Stimulated activated CD8-positive, alpha-beta memory T cell treated with anti-CD3 and anti-CD28 coated beads, Interleukin-2, amount 100 ng/mL, for 1 hour (primary cell): ENCODE results near the gene LPCAT2.

ENCODE experiments used
- DNase-seq, 2 donors: peaks; one replicate each; pipeline ENCODE4 v3.0.0-alpha.2; 2020; ENCODE audit warnings: low read depth in 2 of 2

Gene LPCAT2

DNA sequence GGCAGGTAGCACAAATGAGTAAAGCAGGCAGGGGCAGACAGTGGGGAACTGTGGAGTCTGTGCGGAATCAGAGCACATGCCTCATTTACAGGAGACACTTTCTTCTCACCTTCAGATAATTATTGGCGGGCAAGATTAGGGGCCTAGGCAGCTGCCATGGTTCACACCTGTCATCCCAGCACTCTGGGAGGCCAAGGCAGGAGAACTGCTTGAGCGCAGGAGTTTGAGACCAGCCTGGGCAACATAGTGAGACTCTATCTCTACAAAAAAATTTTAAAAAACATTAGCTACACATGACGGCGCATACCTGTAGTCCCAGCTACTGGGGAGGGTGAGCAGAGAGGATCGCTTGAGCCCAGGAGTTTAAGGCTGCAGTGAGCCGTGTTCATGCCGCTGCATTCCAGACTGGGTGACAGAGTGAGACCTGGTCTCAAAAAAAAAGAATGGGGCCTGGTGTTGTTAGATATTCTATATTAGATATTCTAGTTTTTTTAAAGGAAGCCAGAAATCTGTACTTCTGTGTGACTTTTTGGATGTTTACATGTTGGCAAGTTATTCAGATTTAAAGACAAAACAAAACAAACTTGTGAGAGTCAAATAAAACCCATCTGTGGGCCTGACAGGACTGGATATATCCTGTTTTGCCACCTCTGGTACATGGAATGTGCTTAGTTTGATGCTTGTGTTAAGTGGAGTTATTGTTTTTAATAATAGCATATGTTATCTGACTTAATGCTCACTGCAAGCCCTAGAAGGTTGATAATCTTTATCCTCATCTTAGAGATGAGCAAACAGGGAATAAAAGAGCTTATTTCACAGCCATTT is 4.9 kb upstream of the LPCAT2 start:
- no peak for DNase-seq

DNA sequence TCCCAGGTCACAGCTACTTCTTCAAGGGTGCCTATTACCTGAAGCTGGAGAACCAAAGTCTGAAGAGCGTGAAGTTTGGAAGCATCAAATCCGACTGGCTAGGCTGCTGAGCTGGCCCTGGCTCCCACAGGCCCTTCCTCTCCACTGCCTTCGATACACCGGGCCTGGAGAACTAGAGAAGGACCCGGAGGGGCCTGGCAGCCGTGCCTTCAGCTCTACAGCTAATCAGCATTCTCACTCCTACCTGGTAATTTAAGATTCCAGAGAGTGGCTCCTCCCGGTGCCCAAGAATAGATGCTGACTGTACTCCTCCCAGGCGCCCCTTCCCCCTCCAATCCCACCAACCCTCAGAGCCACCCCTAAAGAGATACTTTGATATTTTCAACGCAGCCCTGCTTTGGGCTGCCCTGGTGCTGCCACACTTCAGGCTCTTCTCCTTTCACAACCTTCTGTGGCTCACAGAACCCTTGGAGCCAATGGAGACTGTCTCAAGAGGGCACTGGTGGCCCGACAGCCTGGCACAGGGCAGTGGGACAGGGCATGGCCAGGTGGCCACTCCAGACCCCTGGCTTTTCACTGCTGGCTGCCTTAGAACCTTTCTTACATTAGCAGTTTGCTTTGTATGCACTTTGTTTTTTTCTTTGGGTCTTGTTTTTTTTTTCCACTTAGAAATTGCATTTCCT is 3.4 kb upstream of the LPCAT2 start:
- DNase-seq = no peak

DNA sequence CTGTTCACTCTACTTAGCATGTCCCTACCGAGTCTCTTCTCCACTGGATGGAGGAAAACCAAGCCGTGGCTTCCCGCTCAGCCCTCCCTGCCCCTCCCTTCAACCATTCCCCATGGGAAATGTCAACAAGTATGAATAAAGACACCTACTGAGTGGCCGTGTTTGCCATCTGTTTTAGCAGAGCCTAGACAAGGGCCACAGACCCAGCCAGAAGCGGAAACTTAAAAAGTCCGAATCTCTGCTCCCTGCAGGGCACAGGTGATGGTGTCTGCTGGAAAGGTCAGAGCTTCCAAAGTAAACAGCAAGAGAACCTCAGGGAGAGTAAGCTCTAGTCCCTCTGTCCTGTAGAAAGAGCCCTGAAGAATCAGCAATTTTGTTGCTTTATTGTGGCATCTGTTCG is 2.8 kb upstream of the LPCAT2 start:
- no peak for DNase-seq

DNA sequence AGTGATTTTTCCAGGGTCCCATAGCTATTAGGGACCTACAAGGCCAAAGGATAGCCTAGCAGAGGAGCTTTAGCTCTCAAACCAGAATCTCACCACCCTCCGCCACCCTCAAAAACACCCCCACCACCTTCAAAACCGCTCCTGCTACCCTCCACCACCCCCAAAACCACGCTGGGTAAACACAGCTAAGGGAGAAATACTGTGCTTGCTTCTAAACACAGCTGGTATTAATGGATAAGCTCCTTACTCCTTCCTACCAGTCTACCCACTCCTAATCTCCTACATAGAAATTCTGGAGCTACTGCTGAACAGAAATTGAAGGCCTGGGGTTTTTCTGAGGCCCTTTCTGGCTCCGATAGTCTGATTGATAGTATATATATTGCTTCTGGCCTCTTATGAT is 2.2 kb upstream of the LPCAT2 start:
- DNase-seq = no peak

DNA sequence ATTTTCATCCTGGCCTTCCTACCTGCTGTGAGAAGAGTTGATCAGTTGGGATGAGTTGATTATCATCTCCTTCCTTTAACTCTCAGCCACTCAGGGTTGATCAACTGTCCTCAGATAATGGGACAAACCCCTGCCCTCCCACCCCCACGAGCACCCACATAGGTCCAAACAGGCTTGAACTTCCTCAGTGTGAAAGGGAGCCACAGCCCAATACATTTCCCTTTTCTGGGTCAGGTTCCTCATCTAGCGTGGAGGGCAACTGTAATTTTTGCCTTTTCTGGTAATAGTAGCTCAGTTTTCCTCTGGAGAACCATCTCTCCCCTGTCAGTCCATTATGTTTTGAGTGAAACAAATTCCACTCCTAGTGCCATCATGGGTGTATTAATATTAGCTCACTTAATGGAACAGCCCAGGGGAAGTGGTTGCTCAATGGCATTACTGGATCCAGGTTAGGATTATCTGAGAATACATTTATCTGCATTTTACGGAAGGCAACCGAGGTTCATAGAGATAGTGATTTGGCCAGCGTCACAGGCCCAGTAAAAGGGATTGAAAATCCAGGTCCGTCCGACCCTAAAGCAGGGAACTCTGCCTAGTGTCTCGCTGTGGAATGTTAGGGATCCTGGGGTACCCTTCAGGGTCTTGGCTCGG is 476 bp upstream of the LPCAT2 start:
- no peak for DNase-seq

DNA sequence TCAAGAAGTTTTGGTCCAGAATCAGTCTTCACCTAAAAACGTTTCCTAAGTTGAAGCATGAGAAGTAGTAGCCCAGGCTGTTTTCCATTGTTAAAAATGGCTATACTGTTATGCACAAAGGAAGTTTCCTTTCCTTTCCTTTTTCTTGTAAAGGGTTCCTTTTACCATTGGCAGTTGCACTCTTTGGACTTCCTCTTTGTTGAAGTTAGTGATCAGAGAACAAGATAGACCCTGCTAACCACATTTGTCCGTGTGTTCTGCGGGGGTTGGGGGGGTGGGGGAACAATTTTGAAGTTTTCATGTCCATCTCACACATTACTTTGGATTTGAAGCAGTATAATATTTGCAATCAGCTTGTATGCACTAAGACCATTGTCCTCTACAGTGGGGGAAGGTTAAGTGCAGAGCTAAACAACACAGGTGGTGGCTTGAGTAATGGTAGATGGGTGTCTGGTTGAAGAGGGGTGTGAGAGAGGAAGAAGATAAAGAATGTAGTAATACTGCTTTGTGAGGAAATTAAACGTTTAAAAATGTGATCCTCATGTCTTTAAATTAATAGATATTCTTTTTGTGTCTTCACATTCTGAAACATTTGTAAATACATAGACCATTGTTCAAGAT is 1.4 kb downstream of the LPCAT2 start:
- DNase-seq = no peak

DNA sequence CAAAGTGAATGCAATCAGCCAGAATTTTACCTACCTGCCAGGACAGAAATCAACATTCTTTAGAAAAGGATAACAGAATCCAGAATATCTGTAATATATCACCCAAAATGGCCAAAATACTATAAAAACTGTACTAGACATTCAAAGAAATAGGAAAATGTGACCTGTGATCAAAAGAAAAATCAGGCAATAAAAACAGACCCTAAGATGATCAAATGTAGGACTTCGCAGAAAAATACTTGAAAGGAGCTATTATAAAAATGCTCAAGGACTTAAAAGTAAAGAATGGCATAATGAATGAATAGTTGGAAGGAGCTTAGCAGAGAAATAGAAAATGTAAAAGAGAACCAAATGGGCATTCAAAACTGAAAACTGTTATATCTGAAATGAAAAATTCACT is 4.1 kb downstream of the LPCAT2 start:
- DNase-seq = no peak

DNA sequence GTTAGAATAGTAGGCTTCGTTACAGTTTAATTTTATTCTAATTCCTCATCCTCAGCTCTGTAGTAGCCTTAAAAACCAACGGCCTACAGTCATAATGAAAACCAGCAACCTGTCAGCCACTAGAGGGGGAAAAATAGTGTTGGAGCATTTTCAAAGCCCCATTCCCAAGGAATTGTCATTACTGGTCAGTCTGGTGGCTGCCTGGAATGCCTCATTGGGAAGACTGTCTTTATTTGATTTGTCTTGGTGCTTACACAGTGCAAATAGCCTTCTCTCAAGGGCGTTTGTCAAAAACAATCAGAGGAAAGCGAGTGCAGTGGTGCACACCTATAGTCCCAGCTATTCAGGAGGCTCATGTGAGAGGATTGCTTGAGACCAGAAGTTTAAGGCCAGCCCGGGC is 4.7 kb downstream of the LPCAT2 start:
- no peak for DNase-seq

DNA sequence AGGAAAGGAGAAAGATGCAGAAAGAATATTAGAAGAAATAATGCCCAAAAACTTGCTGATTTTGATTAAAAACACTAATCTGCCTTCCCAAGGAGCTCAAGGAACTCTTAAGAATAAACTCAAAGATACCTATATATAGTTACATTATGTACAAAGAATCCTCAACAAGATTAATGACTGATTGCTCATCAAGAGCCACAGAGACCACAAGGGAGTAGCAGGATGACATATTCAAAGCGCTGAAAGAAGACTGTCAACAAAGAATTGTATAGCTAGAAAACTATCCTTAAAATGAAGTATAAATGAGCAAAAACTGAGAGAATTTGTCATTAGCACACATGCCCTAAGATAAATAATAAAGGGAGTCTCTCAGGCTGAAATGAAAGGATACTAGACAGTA is 6.2 kb downstream of the LPCAT2 start:
- no peak for DNase-seq

DNA sequence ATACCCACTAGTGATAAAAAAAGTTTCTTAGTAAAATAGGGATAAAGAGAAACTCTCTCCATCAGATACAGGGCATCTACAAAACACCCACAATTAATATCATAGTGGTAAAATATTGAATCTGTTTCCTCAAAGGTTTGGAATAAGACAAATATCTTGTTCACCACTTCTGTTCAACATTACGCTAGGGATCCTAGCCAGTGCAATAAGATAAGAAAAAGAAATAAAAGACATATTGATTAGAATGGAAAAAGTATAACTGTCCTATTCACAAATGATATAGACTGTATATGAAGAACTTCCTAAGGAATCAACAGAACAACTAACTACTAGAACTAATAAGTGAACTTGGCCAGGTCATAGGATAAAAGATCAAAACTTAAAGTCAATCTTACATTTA is 12.9 kb downstream of the LPCAT2 start:
- no peak for DNase-seq

DNA sequence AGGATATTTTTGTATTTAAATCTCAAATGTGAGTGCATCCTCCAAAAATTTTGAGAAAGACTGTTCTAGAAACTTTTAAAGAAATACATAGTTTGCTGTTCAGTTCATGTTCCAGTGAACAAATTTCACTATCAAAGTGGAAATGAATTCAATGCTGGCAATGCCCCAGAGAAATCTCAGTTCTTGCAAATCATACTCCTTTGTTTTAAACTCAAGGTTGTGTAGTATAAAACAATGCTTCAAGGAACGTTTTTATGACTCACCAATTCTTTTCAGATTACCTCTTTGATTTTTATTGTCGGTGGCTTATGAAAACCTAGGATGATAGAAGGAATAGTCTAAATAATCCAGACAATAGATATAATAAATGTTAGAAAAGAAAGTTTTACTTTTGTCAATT is 17.6 kb downstream of the LPCAT2 start:
- no peak for DNase-seq

DNA sequence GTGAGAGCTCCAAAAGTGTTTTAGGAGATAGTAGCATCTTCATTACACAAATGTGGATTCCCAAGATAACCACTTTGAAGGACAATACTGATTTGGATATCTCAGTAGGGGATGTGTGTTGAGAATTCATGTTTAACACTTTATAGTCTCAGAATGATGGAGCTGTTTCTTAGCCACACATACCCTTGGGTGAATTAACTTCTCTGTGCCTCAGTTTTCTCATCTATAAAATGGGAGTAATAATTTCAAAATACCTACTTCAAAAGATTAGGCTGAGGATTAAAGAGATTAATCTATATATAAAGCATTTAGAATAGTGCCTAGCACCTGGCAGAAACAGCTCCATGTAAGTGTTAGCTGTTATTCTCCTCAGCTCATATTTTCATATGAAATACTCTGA is 19.0 kb downstream of the LPCAT2 start:
- DNase-seq = no peak

DNA sequence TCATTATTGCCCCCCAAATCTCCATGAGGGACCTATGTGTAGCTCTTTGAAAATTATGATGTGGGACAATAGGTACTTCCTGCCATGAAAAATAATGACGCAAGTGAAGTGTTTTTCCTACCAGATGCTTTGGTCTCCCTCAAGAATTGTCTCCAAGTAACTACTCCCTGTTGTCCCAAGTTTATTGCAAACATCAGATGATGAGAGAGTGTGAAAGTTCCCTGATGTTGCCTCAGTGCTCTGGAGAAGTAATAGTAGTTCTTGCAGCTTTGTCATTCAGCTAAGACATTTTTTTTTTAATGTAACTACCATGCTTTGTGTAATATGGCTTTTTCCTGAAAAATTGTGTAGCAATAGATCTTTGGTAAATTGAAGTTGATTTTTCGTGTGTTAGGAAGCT is 20.1 kb downstream of the LPCAT2 start:
- DNase-seq = no peak

DNA sequence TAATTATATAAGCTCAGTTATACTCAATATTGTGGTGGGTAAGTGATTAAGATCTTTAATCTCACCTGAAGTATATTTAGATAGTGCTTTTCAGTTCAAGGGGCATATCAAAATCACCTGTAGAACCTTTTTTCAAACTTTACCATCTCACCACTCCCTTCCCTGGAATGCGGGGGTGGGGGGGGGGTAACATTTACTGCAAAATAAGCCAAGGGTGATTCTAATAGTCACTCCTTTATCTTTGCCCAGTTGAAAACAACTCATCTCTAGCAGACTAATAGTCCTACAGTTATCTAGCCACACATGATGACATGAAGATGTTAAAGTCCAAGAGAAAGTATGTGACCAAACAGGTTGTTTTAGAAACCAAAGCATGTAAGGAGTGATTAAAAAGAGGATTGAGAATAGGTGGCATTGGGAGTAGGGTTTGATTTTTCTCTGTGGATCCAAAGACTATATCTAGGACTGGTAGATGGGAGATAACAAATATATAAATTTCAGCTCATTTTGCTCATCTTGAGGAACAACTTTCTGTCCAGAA is 21.5 kb downstream of the LPCAT2 start:
- no peak for DNase-seq

DNA sequence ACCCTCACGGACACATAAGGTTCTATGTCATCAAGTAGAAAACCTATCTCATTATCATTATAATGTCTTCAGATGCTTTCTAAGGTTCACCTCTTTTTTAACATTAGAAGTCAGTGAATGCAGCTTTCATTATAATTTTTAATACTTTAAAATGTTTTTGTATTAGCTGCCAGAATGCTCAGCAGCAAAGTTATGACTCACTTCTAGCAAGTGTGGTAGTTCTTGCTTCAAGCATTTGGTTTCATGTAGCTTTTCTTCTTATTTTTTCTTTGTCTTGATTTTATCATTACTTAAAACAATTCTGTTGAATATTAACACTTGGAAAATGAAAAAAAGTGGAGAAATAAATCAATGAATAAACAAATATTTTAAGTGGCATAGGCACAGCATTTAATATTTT is 23.4 kb downstream of the LPCAT2 start:
- DNase-seq = no peak

DNA sequence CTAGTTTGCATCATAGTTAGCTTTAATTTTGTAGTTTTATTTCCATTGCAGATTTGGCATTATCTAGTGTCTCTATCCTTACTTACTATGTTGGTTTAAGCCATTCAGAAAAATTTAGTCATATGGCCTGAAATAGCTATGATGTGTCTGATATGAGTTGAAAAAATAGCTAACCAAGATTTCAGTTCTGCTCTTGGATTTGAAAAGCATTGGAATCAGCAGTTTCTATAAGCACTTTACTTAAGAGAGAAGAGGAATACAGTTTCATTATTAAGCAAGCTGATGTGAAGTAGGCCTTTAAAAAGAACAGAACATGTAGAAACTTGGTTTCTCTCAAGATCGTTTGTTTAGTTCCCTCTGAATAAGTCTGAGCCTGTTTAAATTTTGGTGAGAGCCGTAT is 25.9 kb downstream of the LPCAT2 start:
- DNase-seq = no peak

DNA sequence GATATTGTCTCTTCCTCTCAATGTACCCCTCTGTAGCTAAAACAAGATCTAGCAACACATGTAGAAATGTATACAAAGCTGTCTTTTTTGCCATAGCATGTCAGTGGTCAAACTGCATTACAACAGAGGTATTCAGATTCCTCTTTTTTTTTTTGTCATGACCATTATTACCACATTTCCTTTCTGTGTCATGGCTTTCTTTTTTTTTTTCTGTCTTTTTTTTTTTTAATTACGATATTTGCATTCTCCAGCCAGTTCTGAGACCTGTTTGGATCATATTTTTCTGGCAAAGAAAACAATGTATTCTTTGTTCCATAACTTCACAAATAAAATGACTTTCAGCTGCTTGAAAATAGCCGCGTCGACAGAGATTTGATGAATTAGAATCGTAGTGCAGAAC is 30.2 kb downstream of the LPCAT2 start:
- no peak for DNase-seq

DNA sequence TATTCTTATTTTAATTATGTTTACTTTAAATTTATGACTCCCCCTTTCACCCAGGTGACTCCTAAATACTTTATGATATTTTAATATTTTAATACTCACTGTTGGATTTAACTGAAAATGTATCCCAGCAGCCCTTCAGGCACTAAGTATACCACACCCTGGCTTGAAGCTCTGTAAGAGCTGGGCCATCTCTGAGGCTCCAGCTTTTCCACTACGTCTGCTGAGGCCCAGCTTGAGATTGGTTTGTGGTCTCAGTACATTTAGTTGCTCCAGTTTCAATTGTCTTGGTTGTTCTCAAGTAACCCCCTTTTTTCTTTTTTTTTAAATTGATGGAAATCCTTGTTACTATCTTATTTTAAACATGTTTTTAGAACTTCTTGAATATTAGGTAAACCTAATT is 30.6 kb downstream of the LPCAT2 start:
- DNase-seq = no peak

DNA sequence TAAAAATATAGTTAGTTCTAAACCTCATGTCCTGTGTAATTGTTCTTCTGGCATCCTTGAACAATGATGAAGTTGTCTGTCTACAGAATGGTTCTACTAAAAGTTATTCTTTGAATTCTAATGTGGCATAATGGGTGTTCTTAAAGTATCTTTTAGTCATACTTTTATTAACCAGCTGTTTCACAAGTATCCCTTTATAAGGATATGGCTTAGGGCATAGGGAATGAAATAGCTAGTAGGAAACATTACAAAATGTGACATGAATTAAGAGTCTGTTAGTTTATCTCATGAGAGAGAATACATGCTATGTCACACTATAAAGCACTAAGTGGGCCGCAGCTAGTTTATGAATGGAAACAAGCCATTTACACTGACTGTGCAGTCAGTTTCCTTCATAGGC is 31.3 kb downstream of the LPCAT2 start:
- no peak for DNase-seq

DNA sequence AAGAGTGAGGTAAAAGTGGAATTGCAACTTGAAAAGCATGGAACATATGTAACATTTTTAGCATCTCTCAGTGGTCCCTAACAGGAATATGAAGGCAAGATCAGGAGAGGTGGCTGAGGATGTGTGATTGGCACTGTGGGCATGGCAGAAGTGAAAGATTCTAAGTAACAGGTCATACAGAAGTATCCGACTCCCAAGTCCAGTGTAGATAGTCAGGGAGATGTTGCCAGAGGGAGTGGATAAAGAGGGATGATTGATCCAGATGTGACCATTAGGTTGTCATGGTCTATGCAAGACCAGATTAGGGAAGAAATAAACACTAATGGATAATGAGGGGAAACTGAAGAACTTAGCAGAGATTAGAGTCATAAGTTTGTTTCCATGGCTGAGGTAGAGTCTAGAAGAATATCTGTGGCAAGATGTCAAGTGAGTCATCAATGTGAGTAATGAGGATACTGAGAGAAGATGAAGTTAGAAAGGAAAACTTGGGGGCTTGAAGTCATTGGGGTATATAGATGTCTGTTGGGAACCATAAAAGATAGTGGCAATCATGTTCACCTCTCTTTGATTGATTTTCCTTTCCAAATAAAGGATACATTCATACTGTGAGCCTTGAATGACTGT is 33.7 kb downstream of the LPCAT2 start:
- no peak for DNase-seq

DNA sequence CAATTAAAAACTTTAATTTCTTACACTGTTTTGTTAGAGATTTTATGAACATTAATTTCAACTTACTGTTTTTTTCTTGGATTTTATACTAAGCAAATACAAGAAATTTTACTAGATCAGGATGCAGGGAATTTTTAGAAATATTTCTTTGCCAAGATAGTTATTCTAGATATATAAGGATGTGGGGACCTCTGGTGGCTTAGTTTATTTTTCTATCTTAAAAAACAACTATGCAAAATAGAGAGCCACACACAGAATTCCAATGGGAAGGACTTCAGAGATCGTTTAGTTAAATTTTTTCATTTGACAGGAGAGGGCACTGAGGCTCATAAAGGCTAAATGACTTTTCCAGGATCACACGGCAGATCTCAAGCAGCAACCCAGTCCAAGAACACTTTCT is 34.6 kb downstream of the LPCAT2 start:
- DNase-seq = no peak

DNA sequence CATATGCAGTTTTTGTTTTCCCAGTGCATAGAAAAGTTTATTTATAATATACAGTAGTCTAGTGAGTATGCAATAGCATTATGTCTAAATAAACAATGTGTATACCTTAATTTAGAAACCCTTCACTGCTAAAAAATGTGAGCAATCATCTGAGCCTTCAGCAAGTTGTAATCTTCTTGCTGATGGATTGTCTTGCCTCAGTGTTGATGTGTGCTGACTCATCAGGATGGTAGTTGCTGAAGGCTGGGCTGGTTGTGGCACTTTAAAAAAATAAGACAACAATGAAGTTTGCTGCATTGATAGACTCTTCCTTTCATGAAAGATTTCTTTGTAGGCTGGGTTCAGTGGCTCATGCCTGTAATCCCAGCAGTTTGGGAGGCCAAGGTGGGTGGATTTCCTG is 43.7 kb downstream of the LPCAT2 start:
- DNase-seq = no peak
